Uterus (tissue), 2 donors: ENCODE measurements around the gene ATG2A.

Source experiments
- CTCF ChIP-seq, 4 experiments: fragments of 200-600 bp in 2 of 4; fragments of 450-650 bp in 2 of 4; sonication (generic) in 2 of 4; IDR thresholded peaks; one replicate each; pipeline ENCODE4 v1.5.1; 2016 to 2019; ENCODE audit warnings: antibody characterized with exemption in 4 of 4, mild to moderate bottlenecking in 2 of 4, moderate library complexity in 1 of 4
- POLR2A ChIP-seq, 2 donors: fragments of 450-650 bp; IDR thresholded peaks; one replicate each; pipeline ENCODE4 v1.6.1; 2016; ENCODE audit warnings: antibody characterized with exemption in 2 of 2, mild to moderate bottlenecking in 1 of 2, moderate library complexity in 1 of 2

- TF ChIP-seq CTCF (IDR thresholded peaks at IDR 0.05) (no peak), POLR2A (IDR thresholded peaks at IDR 0.05) (no peak)
These were observed 65.1 kb downstream of the ATG2A start for GRCh38 chr11:64851831-64852351.
